HepG2 (cell line): ENCODE data around the gene WDCP. TPM values are rescaled to one million over a fixed set of nuclear protein-coding genes. Genes with fewer than 3 reads are reported as not detected.

Source experiments
- BORCS8-MEF2B ChIP-seq: sonication (generic); formaldehyde crosslinking; IDR thresholded peaks from 2 replicates; pipeline ENCODE4 v1.8.0; 2022; ENCODE audit warnings: mild to moderate bottlenecking, missing genetic modification reagents
- BRCA1 ChIP-seq: sonication (generic); formaldehyde crosslinking; IDR thresholded peaks from 2 replicates; pipeline ENCODE4 v1.4.0; 2020; ENCODE audit warnings: missing genetic modification reagents
- EEA1 ChIP-seq: sonication (generic); formaldehyde crosslinking; IDR thresholded peaks from 2 replicates; pipeline ENCODE4 v1.5.1; 2020; ENCODE audit warnings: mild to moderate bottlenecking, missing genetic modification reagents, borderline replicate concordance
- FOXK2 ChIP-seq: fragments of 450-650 bp; IDR thresholded peaks from 2 replicates; pipeline ENCODE4 v1.6.1; 2016
- GLMP ChIP-seq: sonication (generic); formaldehyde crosslinking; IDR thresholded peaks from 2 replicates; pipeline ENCODE4 v1.9.0; 2021; ENCODE audit warnings: missing genetic modification reagents, mild to moderate bottlenecking, borderline replicate concordance
- NCOA2 ChIP-seq: sonication (generic); formaldehyde crosslinking; IDR thresholded peaks from 2 replicates; pipeline ENCODE4 v1.8.0; 2022; ENCODE audit warnings: inconsistent platforms
- NFRKB ChIP-seq: fragments of 450-650 bp; IDR thresholded peaks from 2 replicates; pipeline ENCODE4 v1.6.1; 2017
- PHB2 ChIP-seq: fragments of 450-650 bp; IDR thresholded peaks from 2 replicates; pipeline ENCODE4 v1.6.1; 2018; ENCODE audit not compliant: partially characterized antibody
- RFX5 ChIP-seq: IDR thresholded peaks from 2 replicates; pipeline ENCODE4 v1.6.1; 2011; ENCODE audit warnings: low read depth, low read length, improper control_type of control experiment
- TEAD3 ChIP-seq: optimal IDR thresholded peaks from 2 replicates; pipeline ENCODE3; 2016; ENCODE audit warnings: borderline replicate concordance
- ZKSCAN1 ChIP-seq: fragments of 150-350 bp; IDR thresholded peaks from 2 replicates; pipeline ENCODE4 v1.6.1; 2014; ENCODE audit warnings: low read length
- ZNF260 ChIP-seq: sonication (generic); formaldehyde crosslinking; IDR thresholded peaks from 2 replicates; pipeline ENCODE4 v1.4.0; 2020; ENCODE audit warnings: missing genetic modification reagents, low read depth, mild to moderate bottlenecking, borderline replicate concordance
- ZNF281 ChIP-seq: sonication (generic); formaldehyde crosslinking; IDR thresholded peaks from 2 replicates; pipeline ENCODE4 v1.4.0; 2020; ENCODE audit warnings: missing genetic modification reagents, borderline replicate concordance
- ZNF501 ChIP-seq: sonication (generic); formaldehyde crosslinking; IDR thresholded peaks from 2 replicates; pipeline ENCODE4 v1.5.1; 2020; ENCODE audit warnings: mild to moderate bottlenecking, moderate library complexity, missing genetic modification reagents
- ZNF552 ChIP-seq: sonication (generic); formaldehyde crosslinking; IDR thresholded peaks from 2 replicates; pipeline ENCODE4 v1.9.0; 2022; ENCODE audit warnings: missing genetic modification reagents, mild to moderate bottlenecking, borderline replicate concordance
- ZNF713 ChIP-seq: sonication (generic); formaldehyde crosslinking; IDR thresholded peaks from 2 replicates; pipeline ENCODE4 v1.4.0; 2020; ENCODE audit warnings: mild to moderate bottlenecking, missing genetic modification reagents
- ZNF740 ChIP-seq: sonication (generic); formaldehyde crosslinking; IDR thresholded peaks from 2 replicates; pipeline ENCODE4 v1.4.0; 2020; ENCODE audit warnings: missing genetic modification reagents
- ZNF747 ChIP-seq: sonication (generic); formaldehyde crosslinking; IDR thresholded peaks from 2 replicates; pipeline ENCODE4 v1.8.1; 2023; ENCODE audit warnings: missing genetic modification reagents, mild to moderate bottlenecking, borderline replicate concordance
- ZNF761 ChIP-seq: sonication (generic); formaldehyde crosslinking; conservative IDR thresholded peaks from 2 replicates; pipeline ENCODE4 v1.4.0; 2020; ENCODE audit warnings: mild to moderate bottlenecking, missing genetic modification reagents
- ZNF781 ChIP-seq: sonication (generic); formaldehyde crosslinking; IDR thresholded peaks from 2 replicates; pipeline ENCODE4 v1.5.1; 2020; ENCODE audit warnings: borderline replicate concordance, mild to moderate bottlenecking, missing genetic modification reagents; ENCODE audit errors: not compliant biosample characterization
- ZNF850 ChIP-seq: sonication (generic); formaldehyde crosslinking; conservative IDR thresholded peaks from 2 replicates; pipeline ENCODE4 v1.9.0; 2021; ENCODE audit warnings: mild to moderate bottlenecking, missing genetic modification reagents
- polyA plus RNA-seq, 8 experiments: library from polyadenylated mRNA; depleted of rRNA in 3 of 8; stranded (reverse) in 7 of 8; unstranded in 1 of 8; fragments of >200 nt; fragmentation: Illumina TruSeq in 4 of 8; extraction: Trizol in 4 of 8; gene quantifications; 2 replicates each; pipeline versions ENCODE4 v1.2.1 to v1.2.3, GENCODE V29; 2011 to 2016; ENCODE audit warnings: low read depth in 4 of 8, missing spikeins in 1 of 8, mixed read lengths in 1 of 8; ENCODE audit not compliant: insufficient read depth in 1 of 8
- total RNA-seq, 5 experiments: library from RNA; depleted of rRNA; stranded (reverse); fragments of >200 nt; fragmentation: Illumina TruSeq; extraction: Trizol; gene quantifications; 2 replicates each; pipeline ENCODE4 v1.2.3, GENCODE V29; 2016; ENCODE audit warnings: low read depth in 1 of 5
- TF ChIP-seq, protein P1 (sequence below): sonication (generic); formaldehyde crosslinking; IDR thresholded peaks from 2 replicates; pipeline ENCODE4 v1.8.0; 2022; ENCODE audit warnings: missing genetic modification reagents, mild to moderate bottlenecking, inconsistent platforms, borderline replicate concordance
- TF ChIP-seq, protein P2 (sequence below): sonication (generic); formaldehyde crosslinking; IDR thresholded peaks from 2 replicates; pipeline ENCODE4 v1.4.0; 2020; ENCODE audit warnings: mild to moderate bottlenecking, low read depth, missing genetic modification reagents

Gene WDCP
- total and polyA plus RNA-seq, 2 of the 13 experiments (the other 11 are each of a cell fraction or from before 2014, with no cell fraction given) = 17.4 to 22.6 TPM

GRCh38 chr2:24075915-24076848, 29.0 kb upstream of the WDCP start, which contains the start of gene SF3B6 (continued):
- TF ChIP-seq, protein P1, sequence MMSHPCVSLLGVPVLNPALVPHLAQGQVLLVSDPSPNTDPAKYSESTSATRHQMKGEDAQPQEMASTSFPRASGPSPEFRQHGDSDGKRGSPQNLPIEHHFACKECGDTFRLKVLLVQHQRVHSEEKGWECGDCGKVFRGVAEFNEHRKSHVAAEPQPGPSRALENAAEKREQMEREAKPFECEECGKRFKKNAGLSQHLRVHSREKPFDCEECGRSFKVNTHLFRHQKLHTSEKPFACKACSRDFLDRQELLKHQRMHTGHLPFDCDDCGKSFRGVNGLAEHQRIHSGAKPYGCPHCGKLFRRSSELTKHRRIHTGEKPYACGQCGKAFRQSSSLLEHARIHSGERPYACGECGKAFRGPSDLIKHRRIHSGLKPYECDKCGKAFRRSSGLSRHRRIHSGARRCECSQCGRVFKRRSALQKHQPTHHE (CRISPR knock-in tag) = no peak; the same call in 1 of the 2 replicates
- TF ChIP-seq ZNF281 (CRISPR knock-in tag) = peak; percentile 65
- TF ChIP-seq EEA1 = no peak
- TF ChIP-seq FOXK2 = peak; percentile 95
- peak; percentile 98 for TF ChIP-seq BORCS8-MEF2B (CRISPR knock-in tag)
- TF ChIP-seq TEAD3 = peak; percentile 89
- TF ChIP-seq ZNF552 (CRISPR knock-in tag) = peak; percentile 28; the same call in 1 of the 2 replicates
- peak; percentile 73; the same call in 1 of the 2 replicates for TF ChIP-seq ZNF740 (CRISPR knock-in tag)
- no peak for TF ChIP-seq RFX5
- no peak for TF ChIP-seq PHB2
- TF ChIP-seq NFRKB = no peak
- TF ChIP-seq ZNF713 = peak; percentile 61; the same call in 1 of the 2 replicates
- peak; percentile 85 for TF ChIP-seq BRCA1 (CRISPR knock-in tag)
- TF ChIP-seq ZNF761 (CRISPR knock-in tag) = peak; percentile 92; the same call in 1 of the 2 replicates
- TF ChIP-seq ZNF260 (CRISPR knock-in tag) = peak; percentile 90; the same call in 1 of the 2 replicates
- no peak for TF ChIP-seq GLMP (CRISPR knock-in tag)
- TF ChIP-seq, protein P2, sequence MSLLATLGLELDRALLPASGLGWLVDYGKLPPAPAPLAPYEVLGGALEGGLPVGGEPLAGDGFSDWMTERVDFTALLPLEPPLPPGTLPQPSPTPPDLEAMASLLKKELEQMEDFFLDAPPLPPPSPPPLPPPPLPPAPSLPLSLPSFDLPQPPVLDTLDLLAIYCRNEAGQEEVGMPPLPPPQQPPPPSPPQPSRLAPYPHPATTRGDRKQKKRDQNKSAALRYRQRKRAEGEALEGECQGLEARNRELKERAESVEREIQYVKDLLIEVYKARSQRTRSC (CRISPR knock-in tag) = no peak
- no peak for TF ChIP-seq ZNF850 (CRISPR knock-in tag)
- peak; percentile 83 for TF ChIP-seq NCOA2 (CRISPR knock-in tag)
- peak; percentile 98; the same call in 1 of the 2 replicates for TF ChIP-seq ZNF747 (CRISPR knock-in tag)
- TF ChIP-seq ZNF501 = peak; percentile 99
- peak; percentile 78 for TF ChIP-seq ZKSCAN1
- peak; percentile 96 for TF ChIP-seq ZNF781 (CRISPR knock-in tag)
